Esophagus (tissue), 2 donors: ENCODE measurements around the gene GRIP2. TPM values are rescaled to one million over a fixed set of nuclear protein-coding genes. Genes with fewer than 3 reads are reported as not detected.

Experiments
- H3K27ac ChIP-seq, 2 donors: one replicate each; pipeline ENCODE4 v1.5.1; 2013; ENCODE audit warnings: low read depth in 2 of 2, mild to moderate bottlenecking in 2 of 2, inconsistent platforms in 1 of 2, low read length in 1 of 2, moderate library complexity in 1 of 2
- H3K27me3 ChIP-seq, 2 donors: one replicate each; pipeline ENCODE4 v1.6.1; 2013; ENCODE audit warnings: low read length in 2 of 2, control low read depth in 1 of 2, mild to moderate bottlenecking in 1 of 2; ENCODE audit not compliant: insufficient read depth in 2 of 2, control insufficient read depth in 1 of 2
- H3K36me3 ChIP-seq, 2 donors: one replicate each; pipeline ENCODE4 v1.6.1; 2013; ENCODE audit warnings: low read length in 1 of 2; ENCODE audit not compliant: control insufficient read depth in 2 of 2, insufficient read depth in 2 of 2
- H3K4me1 ChIP-seq, 2 donors: one replicate each; pipeline ENCODE4 v1.6.1; 2013; ENCODE audit warnings: low read length in 1 of 2; ENCODE audit not compliant: control insufficient read depth in 2 of 2, insufficient read depth in 2 of 2
- H3K4me3 ChIP-seq, 2 donors: one replicate each; pipeline ENCODE4 v1.5.1; 2013; ENCODE audit warnings: low read length in 2 of 2, mild to moderate bottlenecking in 2 of 2, low read depth in 1 of 2, moderate library complexity in 1 of 2
- H3K9me3 ChIP-seq, 2 donors: one replicate each; pipeline ENCODE4 v1.6.1; 2013; ENCODE audit warnings: mild to moderate bottlenecking in 2 of 2, low read depth in 1 of 2, low read length in 1 of 2, moderate library complexity in 1 of 2; ENCODE audit not compliant: control insufficient read depth in 2 of 2, insufficient read depth in 1 of 2
- WGBS, 2 donors: extraction: QIAGEN DNeasy Blood & Tissue Kit; methylation state at CpG; one replicate each; pipeline ENCODE4 v1.1.7; 2013; 5-methylcytosine and 5-hydroxymethylcytosine counted together
- polyA plus RNA-seq, 2 donors: library from polyadenylated mRNA; stranded (reverse); fragments of 200-250 nt; gene quantifications; one replicate each; pipeline ENCODE4 v1.2.3, GENCODE V29; 2013
- donor health status: healthy with polysubstance abuse.
- donor health status: Bipolar disorder and iron deficiency.

GRIP2 gene
- polyA plus RNA-seq, 2 donors: 0.39 to 0.81 TPM

- Histone ChIP-seq H3K36me3 (peaks cover 0 to 21% of the 10 kb centered on the region in 2 donors), H3K27ac (no peak overlapping the region), H3K4me1 (no peaks in the 10 kb centered on the region), H3K4me3 (no peak overlapping the region), H3K9me3 (no peaks in the 10 kb centered on the region), H3K27me3 (no peaks in the 10 kb centered on the region)
- WGBS, 2 donors: 58% methylated on average over 15 of the region's 15 CpGs
These were observed 72.1 kb downstream of the GRIP2 start for GRCh38 chr3:14467814-14468620.

- H3K4me1 ChIP-seq: no peaks in the 10 kb centered on the region
- no peaks in the 10 kb centered on the region for H3K27me3 ChIP-seq
- no peak overlapping the region for H3K27ac ChIP-seq
- no peak overlapping the region for H3K4me3 ChIP-seq
- no peaks in the 10 kb centered on the region for H3K9me3 ChIP-seq
- WGBS, 2 donors: 88 to 94% methylated on average over 23 of the region's 23 CpGs
- H3K36me3 ChIP-seq: peaks cover 4 to 27% of the 10 kb centered on the region in 2 donors
These were observed 73.8 kb downstream of the GRIP2 start for GRCh38 chr3:14466179-14466903.

GRCh38 chr3:14465425-14465824, 74.7 kb downstream of the GRIP2 start:
- 93 to 95% methylated on average over 3 of the region's 3 CpGs for WGBS, 2 donors

GRCh38 chr3:14464521-14464920, 75.6 kb downstream of the GRIP2 start:
- Histone ChIP-seq H3K27ac (no peak overlapping the region), H3K4me3 (no peak overlapping the region), H3K9me3 (no peaks in the 10 kb centered on the region), H3K36me3 (peaks cover 6 to 25% of the 10 kb centered on the region in 2 donors), H3K4me1 (no peaks in the 10 kb centered on the region), H3K27me3 (no peaks in the 10 kb centered on the region)
- 92 to 96% methylated on average over 4 of the region's 4 CpGs for WGBS, 2 donors

More at GRCh38 chr3:14465425-14465824, 74.7 kb downstream of the GRIP2 start:
- Histone ChIP-seq H3K27me3 (no peaks in the 10 kb centered on the region), H3K27ac (no peak overlapping the region), H3K4me3 (no peak overlapping the region), H3K36me3 (peaks cover 6 to 27% of the 10 kb centered on the region in 2 donors), H3K4me1 (no peaks in the 10 kb centered on the region), H3K9me3 (no peaks in the 10 kb centered on the region)

GRCh38 chr3:14464141-14464465, 76.0 kb downstream of the GRIP2 start:
- Histone ChIP-seq H3K27me3 (no peaks in the 10 kb centered on the region), H3K4me1 (no peaks in the 10 kb centered on the region), H3K4me3 (no peak overlapping the region), H3K27ac (no peak overlapping the region), H3K36me3 (peaks cover 6 to 23% of the 10 kb centered on the region in 2 donors), H3K9me3 (no peaks in the 10 kb centered on the region)
- 87 to 91% methylated on average over 5 of the region's 5 CpGs for WGBS, 2 donors

GRCh38 chr3:14463330-14464140, 76.6 kb downstream of the GRIP2 start:
- Histone ChIP-seq H3K36me3 (peaks cover 6 to 23% of the 10 kb centered on the region in 2 donors), H3K9me3 (no peaks in the 10 kb centered on the region), H3K27me3 (no peaks in the 10 kb centered on the region), H3K27ac (no peak overlapping the region), H3K4me3 (no peak overlapping the region), H3K4me1 (no peaks in the 10 kb centered on the region)
- 83 to 84% methylated on average over 26 of the region's 26 CpGs for WGBS, 2 donors

- Histone ChIP-seq H3K27me3 (no peaks in the 10 kb centered on the region), H3K9me3 (no peaks in the 10 kb centered on the region), H3K27ac (no peak overlapping the region), H3K4me3 (no peak overlapping the region), H3K36me3 (peaks cover 6 to 27% of the 10 kb centered on the region in 2 donors), H3K4me1 (no peaks in the 10 kb centered on the region)
- WGBS, 2 donors: 76 to 80% methylated on average over 9 of the region's 9 CpGs
These were observed 77.4 kb downstream of the GRIP2 start for GRCh38 chr3:14462738-14463137.

- H3K4me3 ChIP-seq: no peak overlapping the region
- 80% methylated on average over 8 of the region's 8 CpGs for WGBS, 2 donors
- no peaks in the 10 kb centered on the region for H3K4me1 ChIP-seq
- H3K27me3 ChIP-seq: no peaks in the 10 kb centered on the region
- no peak overlapping the region for H3K27ac ChIP-seq
- peaks cover 6 to 21% of the 10 kb centered on the region in 2 donors for H3K36me3 ChIP-seq
- H3K9me3 ChIP-seq: no peaks in the 10 kb centered on the region
These were observed 78.3 kb downstream of the GRIP2 start for GRCh38 chr3:14461748-14462324.
